Panc1 (cell line): ENCODE data around the gene DAPK1.

Experiments used
- CTCF ChIP-seq: fragments of 450-650 bp; IDR thresholded peaks from 2 replicates; pipeline ENCODE4 v1.5.1; 2017; ENCODE audit warnings: mild to moderate bottlenecking
- POLR2AphosphoS5 ChIP-seq: IDR thresholded peaks from 2 replicates; pipeline ENCODE4 v1.6.1; 2012; ENCODE audit warnings: mild to moderate bottlenecking, low read depth, low read length, moderate library complexity

- TF ChIP-seq CTCF (no peak), POLR2AphosphoS5 (no peak)
These were observed 254.2 kb downstream of the DAPK1 start for GRCh38 chr9:87751868-87752267.
